Activated naive CD8-positive, alpha-beta T cell treated with anti-CD3 and anti-CD28 coated beads, Interleukin-2, amount 10 ng/mL, durations not matched to agents 7 days and 5 days (primary cell): Measurements from ENCODE around the gene PRKCE. TPM values are rescaled to one million over a fixed set of nuclear protein-coding genes. Genes with fewer than 3 reads are reported as not detected.

Source experiments
- ATAC-seq: fragments of 150-1000 bp; cut with Tn5 transposase; one replicate; pipeline ENCODE4 v1.10.0; 2021; ENCODE audit warnings: low read depth, moderate library complexity
- POLR2A ChIA-PET: fragments of 350-600 bp; sonication (Branson Sonifier 250); formaldehyde crosslinking; loops from one replicate; lab custom pipeline; 2021; ENCODE audit warnings: antibody characterized with exemption; lab: Charles Lee
- DNase-seq: peaks from one replicate; pipeline ENCODE4 v3.0.0; 2021
- H3K27ac Mint-ChIP-seq: one replicate; pipeline ENCODE4 v1.8.0; 2022; ENCODE audit warnings: mild to moderate bottlenecking, mixed read lengths
- H3K27me3 Mint-ChIP-seq: one replicate; pipeline ENCODE4 v1.8.0; 2022; ENCODE audit warnings: mild to moderate bottlenecking, moderate library complexity, mixed read lengths
- H3K36me3 Mint-ChIP-seq: one replicate; pipeline ENCODE4 v1.8.0; 2021; ENCODE audit warnings: mild to moderate bottlenecking, mixed read lengths
- H3K4me1 Mint-ChIP-seq: one replicate; pipeline ENCODE4 v1.8.0; 2021; ENCODE audit warnings: mixed read lengths
- H3K4me3 Mint-ChIP-seq: one replicate; pipeline ENCODE4 v1.8.0; 2022; ENCODE audit warnings: mild to moderate bottlenecking, moderate library complexity, mixed read lengths
- H3K9me3 Mint-ChIP-seq: one replicate; pipeline ENCODE4 v1.8.0; 2021; ENCODE audit warnings: mixed read lengths
- total RNA-seq, 2 experiments: library from RNA; stranded (reverse); gene quantifications; one replicate each; pipeline ENCODE4 v1.2.3, GENCODE V29; 2021

The PRKCE gene
- total RNA-seq, 2 experiments from 2014 or later: 18.4 to 20.5 TPM

- no peaks in the 10 kb centered on the region for H3K27me3 Mint-ChIP-seq
- ATAC-seq: no peak
- no peak overlapping the region for H3K4me3 Mint-ChIP-seq
- DNase-seq: no peak
- H3K27ac Mint-ChIP-seq: no peak overlapping the region
- no peaks in the 10 kb centered on the region for H3K9me3 Mint-ChIP-seq
- POLR2A ChIA-PET: no interaction called here
- H3K36me3 Mint-ChIP-seq: no peaks in the 10 kb centered on the region
- peaks cover 2% of the 10 kb centered on the region for H3K4me1 Mint-ChIP-seq
Observed at GRCh38 chr2:46169467-46169866, 518.0 kb downstream of the PRKCE start.

GRCh38 chr2:46170026-46170425, 518.6 kb downstream of the PRKCE start:
- ATAC-seq: no peak
- H3K9me3 Mint-ChIP-seq: no peaks in the 10 kb centered on the region
- peaks cover 1% of the 10 kb centered on the region for H3K36me3 Mint-ChIP-seq
- POLR2A ChIA-PET: no interaction called here
- no peak for DNase-seq
- H3K27me3 Mint-ChIP-seq: no peaks in the 10 kb centered on the region
- H3K4me1 Mint-ChIP-seq: peaks cover 3% of the 10 kb centered on the region
- no peak overlapping the region for H3K27ac Mint-ChIP-seq
- no peak overlapping the region for H3K4me3 Mint-ChIP-seq

GRCh38 chr2:46170611-46171350, 519.3 kb downstream of the PRKCE start:
- Mint-ChIP-seq H3K4me1 (peaks cover 3% of the 10 kb centered on the region), H3K9me3 (no peaks in the 10 kb centered on the region), H3K27me3 (no peaks in the 10 kb centered on the region), H3K27ac (no peak overlapping the region), H3K36me3 (peaks cover 2% of the 10 kb centered on the region), H3K4me3 (no peak overlapping the region)
- no peak for DNase-seq
- ATAC-seq: no peak
- POLR2A ChIA-PET: no interaction called here

- H3K27ac Mint-ChIP-seq: no peak overlapping the region
- peaks cover 2% of the 10 kb centered on the region for H3K36me3 Mint-ChIP-seq
- no peaks in the 10 kb centered on the region for H3K27me3 Mint-ChIP-seq
- no peak overlapping the region for H3K4me3 Mint-ChIP-seq
- peaks cover 7% of the 10 kb centered on the region for H3K4me1 Mint-ChIP-seq
- no peaks in the 10 kb centered on the region for H3K9me3 Mint-ChIP-seq
- DNase-seq (no peak), ATAC-seq (no peak)
- POLR2A ChIA-PET: interaction anchor here (0.8 kb wide), 1 partner anchor 126 kb away, joined by 3 read pairs; the partner anchor contains the start of gene EPAS1
Observed at GRCh38 chr2:46171411-46171953, 520.0 kb downstream of the PRKCE start.

- no peaks in the 10 kb centered on the region for H3K9me3 Mint-ChIP-seq
- H3K4me3 Mint-ChIP-seq: no peak overlapping the region
- peaks cover 11% of the 10 kb centered on the region for H3K4me1 Mint-ChIP-seq
- no peak for ATAC-seq
- H3K27ac Mint-ChIP-seq: no peak overlapping the region
- POLR2A ChIA-PET: interaction anchor here (0.8 kb wide), 1 partner anchor 125 kb away, joined by 3 read pairs; the partner anchor contains the start of gene EPAS1
- DNase-seq: no peak
- peaks cover 2% of the 10 kb centered on the region for H3K36me3 Mint-ChIP-seq
- no peaks in the 10 kb centered on the region for H3K27me3 Mint-ChIP-seq
Observed at GRCh38 chr2:46171996-46172546, 520.6 kb downstream of the PRKCE start.

- no peak overlapping the region for H3K4me3 Mint-ChIP-seq
- peaks cover 17% of the 10 kb centered on the region for H3K4me1 Mint-ChIP-seq
- POLR2A ChIA-PET: no interaction called here
- no peaks in the 10 kb centered on the region for H3K27me3 Mint-ChIP-seq
- DNase-seq: no peak
- peaks cover 2% of the 10 kb centered on the region for H3K36me3 Mint-ChIP-seq
- H3K27ac Mint-ChIP-seq: no peak overlapping the region
- H3K9me3 Mint-ChIP-seq: no peaks in the 10 kb centered on the region
- ATAC-seq: no peak
Observed at GRCh38 chr2:46173030-46173429, 521.6 kb downstream of the PRKCE start.

GRCh38 chr2:46173636-46174250, 522.3 kb downstream of the PRKCE start:
- Mint-ChIP-seq H3K36me3 (peaks cover 2% of the 10 kb centered on the region), H3K4me3 (no peak overlapping the region), H3K27me3 (no peaks in the 10 kb centered on the region), H3K9me3 (no peaks in the 10 kb centered on the region), H3K27ac (no peak overlapping the region), H3K4me1 (peaks cover 19% of the 10 kb centered on the region)
- DNase-seq: no peak
- POLR2A ChIA-PET: no interaction called here
- ATAC-seq: no peak

GRCh38 chr2:46174345-46175170, 523.1 kb downstream of the PRKCE start:
- no peak for ATAC-seq
- Mint-ChIP-seq H3K4me1 (peaks cover 26% of the 10 kb centered on the region), H3K4me3 (no peak overlapping the region), H3K36me3 (peaks cover 2% of the 10 kb centered on the region), H3K9me3 (no peaks in the 10 kb centered on the region), H3K27ac (no peak overlapping the region), H3K27me3 (no peaks in the 10 kb centered on the region)
- no peak for DNase-seq
- POLR2A ChIA-PET: no interaction called here

- DNase-seq (no peak), ATAC-seq (no peak)
- no peak overlapping the region for H3K4me3 Mint-ChIP-seq
- POLR2A ChIA-PET: no interaction called here
- H3K27me3 Mint-ChIP-seq: no peaks in the 10 kb centered on the region
- H3K9me3 Mint-ChIP-seq: no peaks in the 10 kb centered on the region
- peaks cover 31% of the 10 kb centered on the region for H3K4me1 Mint-ChIP-seq
- H3K36me3 Mint-ChIP-seq: peaks cover 4% of the 10 kb centered on the region
- no peak overlapping the region for H3K27ac Mint-ChIP-seq
Observed at GRCh38 chr2:46175419-46175818, 523.9 kb downstream of the PRKCE start.

- Mint-ChIP-seq H3K27ac (peak overlapping the region; percentile 0), H3K27me3 (no peaks in the 10 kb centered on the region), H3K4me1 (peaks cover 31% of the 10 kb centered on the region), H3K36me3 (peaks cover 4% of the 10 kb centered on the region), H3K4me3 (no peak overlapping the region), H3K9me3 (no peaks in the 10 kb centered on the region)
- ATAC-seq (peak; percentile 31), DNase-seq (no peak)
- POLR2A ChIA-PET: no interaction called here
Observed at GRCh38 chr2:46177461-46178089, 526.1 kb downstream of the PRKCE start.

GRCh38 chr2:46179037-46179621, 527.7 kb downstream of the PRKCE start:
- DNase-seq (peak; percentile 50), ATAC-seq (peak; percentile 98)
- Mint-ChIP-seq H3K36me3 (peaks cover 4% of the 10 kb centered on the region), H3K4me3 (peak overlapping the region; percentile 12), H3K27ac (peak overlapping the region; percentile 85), H3K9me3 (no peaks in the 10 kb centered on the region), H3K4me1 (peaks cover 31% of the 10 kb centered on the region), H3K27me3 (no peaks in the 10 kb centered on the region)
- POLR2A ChIA-PET: no interaction called here

GRCh38 chr2:46180189-46180588, 528.7 kb downstream of the PRKCE start:
- ATAC-seq (no peak), DNase-seq (no peak)
- peaks cover 30% of the 10 kb centered on the region for H3K4me1 Mint-ChIP-seq
- no peaks in the 10 kb centered on the region for H3K27me3 Mint-ChIP-seq
- no peaks in the 10 kb centered on the region for H3K9me3 Mint-ChIP-seq
- H3K4me3 Mint-ChIP-seq: no peak overlapping the region
- H3K36me3 Mint-ChIP-seq: peaks cover 2% of the 10 kb centered on the region
- peak overlapping the region; percentile 85 for H3K27ac Mint-ChIP-seq
- POLR2A ChIA-PET: no interaction called here
